Heart left ventricle (tissue), 16 donors: ENCODE measurements around the gene RAB3D. TPM values are rescaled to one million over a fixed set of nuclear protein-coding genes. Genes with fewer than 3 reads are reported as not detected.
A peak's percentile ranks its signal among the peaks of the same experiment; 100 is the strongest.
"Not testable (repeated sequence)": the region's sequence is repeated elsewhere in the genome, so short reads cannot be mapped to it uniquely, and the experiment has no call there.

Experiments
- ATAC-seq, 4 donors: fragments of 200-7000 bp; cut with Tn5 transposase; one replicate each; pipeline ENCODE4 v1.9.1; 2020 to 2022; ENCODE audit warnings: moderate library complexity in 4 of 4, mild to moderate bottlenecking in 3 of 4, moderate number of reproducible peaks in 1 of 4
- DNase-seq, 5 donors: peaks; one replicate each; pipeline ENCODE4 v3.0.0-alpha.2; 2020
- H3K27ac ChIP-seq, 12 donors: fragments of 200-600 bp; sonication (generic) in 4 of 12; one replicate each; pipeline versions ENCODE4 v1.5.0 to v1.8.0; 2016 to 2022; ENCODE audit warnings: mild to moderate bottlenecking in 2 of 12
- H3K27me3 ChIP-seq, 9 donors: fragments of 200-600 bp; sonication (generic) in 2 of 9; one replicate each; pipeline versions ENCODE4 v1.5.1 to v1.8.0; 2016 to 2022; ENCODE audit warnings: mild to moderate bottlenecking in 3 of 9
- H3K36me3 ChIP-seq, 9 donors: fragments of 200-600 bp; sonication (generic) in 2 of 9; one replicate each; pipeline versions ENCODE4 v1.5.0 to v1.8.0; 2018 to 2022; ENCODE audit warnings: mild to moderate bottlenecking in 2 of 9
- H3K4me1 ChIP-seq, 12 donors: fragments of 200-600 bp; sonication (generic) in 4 of 12; one replicate each; pipeline versions ENCODE4 v1.5.0 to v1.8.0; 2016 to 2022; ENCODE audit warnings: mild to moderate bottlenecking in 3 of 12
- H3K4me3 ChIP-seq, 12 donors: fragments of 200-600 bp; sonication (generic) in 4 of 12; one replicate each; pipeline versions ENCODE4 v1.5.0 to v1.8.0; 2017 to 2022; ENCODE audit warnings: mild to moderate bottlenecking in 9 of 12, moderate library complexity in 4 of 12
- H3K9me3 ChIP-seq, 12 donors: fragments of 200-600 bp; sonication (generic) in 4 of 12; one replicate each; pipeline versions ENCODE4 v1.5.0 to v1.8.0; 2016 to 2022; ENCODE audit warnings: mild to moderate bottlenecking in 1 of 12
- POLR2A ChIP-seq, 2 donors: fragments of 450-650 bp; IDR thresholded peaks; one replicate each; pipeline ENCODE4 v1.6.1; 2017; ENCODE audit warnings: antibody characterized with exemption in 2 of 2, mild to moderate bottlenecking in 2 of 2, moderate library complexity in 2 of 2
- WGBS, 4 donors: extraction: QIAGEN DNeasy Blood & Tissue Kit in 2 of 4; methylation state at CpG; one replicate each; pipeline versions ENCODE4 v1.1.5 to v1.1.7; 2013 to 2018; 5-methylcytosine and 5-hydroxymethylcytosine counted together
- intact Hi-C, 10 donors: fragments of 100-400 bp; cut with DNase I; formaldehyde crosslinking; loops; one replicate each; pipeline versions ENCODE4 v1.11.1 to v1.14.2; 2022
- polyA plus RNA-seq, 2 donors: library from polyadenylated mRNA; stranded (reverse); fragments of 200-250 nt; gene quantifications; one replicate each; pipeline ENCODE4 v1.2.3, GENCODE V29; 2013
- total RNA-seq, 9 donors: library from RNA; depleted of rRNA in 2 of 9; stranded (reverse); fragments of >200 nt in 2 of 9; fragmentation: NEBNext Ultra II Directional in 3 of 9; extraction: Animal tissue kit (Norgen Biotek cat#: 25700) in 3 of 9; gene quantifications; one replicate each; pipeline versions ENCODE4 v1.1.0 to v1.2.4, GENCODE V29; 2016 to 2023
- TF ChIP-seq, protein P1 (sequence below), 12 donors: fragments of 200-600 bp; sonication (generic) in 4 of 12; IDR thresholded peaks; one replicate each; pipeline versions ENCODE4 v1.5.0 to v1.8.0; 2018 to 2022; ENCODE audit warnings: antibody characterized with exemption in 12 of 12, mild to moderate bottlenecking in 5 of 12
- donor health status: ischemic (EF 13 %, LVEDD 7.1; RV severe dilation, severe dysfunction).
- donor health status: healthy with polysubstance abuse.
- donor health status: DM: no; HTN: yes; CAD: no.
- donor health status: DM: no; HTN: no; CAD: no.
- donor health status: ischemic (EF 25% LVEDD 6.9; RV normal size, moderate dysfunction).
- donor health status: ischemic (EF 25% LVEDD 5.7; RV mildly dilated, moderate dysfunction).
- donor health status: healthy.
- donor health status: DM: yes; HTN: yes; CAD: no.
- donor health status: ischemic (EF 35%, LVEDD 5.7; RV mildly dilated, moderate dysfunction).
- donor health status: nonischemic (EF 11% LVEDD 7.7; RV severe dilation, severe dysfunction).
- donor health status: DM: yes; HTN: yes; CAD: no.
- donor health status: PGD.
- donor health status: ischemic (EF 29% LVEDD 5.4; RV normal size, mild dysfunction).
- donor health status: nonischemic (EF 23%, LVEDD 6.1; RV moderate dilation, normal function).

RAB3D gene
- total and polyA plus RNA-seq, 11 donors, result 2.5 to 15.1 (median 7.2) TPM

DNA sequence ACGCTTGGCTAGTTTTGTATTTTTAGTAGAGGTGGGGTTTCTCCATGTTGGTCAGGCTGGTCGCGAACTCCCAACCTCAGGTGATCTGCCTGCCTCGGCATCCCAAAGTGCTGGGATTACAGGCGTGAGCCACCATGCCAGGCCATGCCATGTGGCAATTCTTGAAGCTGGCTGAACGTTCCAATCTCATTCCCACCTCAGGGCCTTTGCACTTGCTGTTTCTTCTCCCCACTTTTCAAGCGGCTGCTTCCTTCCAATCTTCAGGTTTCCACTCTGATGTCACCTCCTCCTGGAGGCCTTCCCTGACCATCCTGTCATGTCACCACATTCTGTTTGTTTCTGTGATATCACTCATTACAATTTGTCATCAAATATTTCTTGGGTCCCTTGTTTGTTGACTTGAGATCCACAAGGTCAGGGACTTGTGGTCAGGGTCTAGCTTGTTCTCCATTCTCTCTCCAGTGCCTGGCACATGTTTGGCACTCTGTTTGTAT lies 40.4 kb upstream of the RAB3D start:
- H3K9me3 ChIP-seq, result no peaks in the 10 kb centered on the region
- 93 to 97% (median 95%) methylated on average over 7 of the region's 7 CpGs for WGBS, 4 donors
- DNase-seq (no peak), ATAC-seq (no peak)
- peaks cover 7 to 81% (median 47%) of the 10 kb centered on the region in 12 donors for H3K4me1 ChIP-seq
- peak overlapping the region in 5 of 12 donors; percentile 85 to 89 (median 89) for H3K27ac ChIP-seq
- peaks cover 0 to 7% (median 5%) of the 10 kb centered on the region in 9 donors for H3K36me3 ChIP-seq
- H3K4me3 ChIP-seq, result peak overlapping the region in 4 of 12 donors; percentile 64 to 85 (median 71)
- H3K27me3 ChIP-seq, result peaks cover 0 to 16% (median 3%) of the 10 kb centered on the region in 9 donors
- no peak for TF ChIP-seq POLR2A (IDR thresholded peaks at IDR 0.05)
- TF ChIP-seq, protein P1, sequence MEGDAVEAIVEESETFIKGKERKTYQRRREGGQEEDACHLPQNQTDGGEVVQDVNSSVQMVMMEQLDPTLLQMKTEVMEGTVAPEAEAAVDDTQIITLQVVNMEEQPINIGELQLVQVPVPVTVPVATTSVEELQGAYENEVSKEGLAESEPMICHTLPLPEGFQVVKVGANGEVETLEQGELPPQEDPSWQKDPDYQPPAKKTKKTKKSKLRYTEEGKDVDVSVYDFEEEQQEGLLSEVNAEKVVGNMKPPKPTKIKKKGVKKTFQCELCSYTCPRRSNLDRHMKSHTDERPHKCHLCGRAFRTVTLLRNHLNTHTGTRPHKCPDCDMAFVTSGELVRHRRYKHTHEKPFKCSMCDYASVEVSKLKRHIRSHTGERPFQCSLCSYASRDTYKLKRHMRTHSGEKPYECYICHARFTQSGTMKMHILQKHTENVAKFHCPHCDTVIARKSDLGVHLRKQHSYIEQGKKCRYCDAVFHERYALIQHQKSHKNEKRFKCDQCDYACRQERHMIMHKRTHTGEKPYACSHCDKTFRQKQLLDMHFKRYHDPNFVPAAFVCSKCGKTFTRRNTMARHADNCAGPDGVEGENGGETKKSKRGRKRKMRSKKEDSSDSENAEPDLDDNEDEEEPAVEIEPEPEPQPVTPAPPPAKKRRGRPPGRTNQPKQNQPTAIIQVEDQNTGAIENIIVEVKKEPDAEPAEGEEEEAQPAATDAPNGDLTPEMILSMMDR (IDR thresholded peaks at IDR 0.05), result no peak
- intact Hi-C loops, result loop anchor here (2.0 to 10.0 kb wide), 15 partner anchors 33 to 215 kb away; partner anchors contain the start of genes TSPAN16 (in 7 of the 10), ELAVL3 (in 2 of the 10), ODAD3 (in 2 of the 10) and PRKCSH (in 2 of the 10)

- not testable (repeated sequence) for H3K4me3 ChIP-seq, ATAC-seq, H3K36me3 ChIP-seq, H3K9me3 ChIP-seq, DNase-seq
- 90 to 91% (median 91%) methylated on average over 14 of the region's 14 CpGs for WGBS, 4 donors
- H3K27ac ChIP-seq, result peak overlapping the region in 1 of 12 donors; percentile 20
- H3K27me3 ChIP-seq, result peaks cover 0 to 16% (median 3%) of the 10 kb centered on the region in 9 donors
- intact Hi-C loops, result loop anchor here in 8 of 10 donors (5.0 to 10.0 kb wide), 3 partner anchors 63 to 215 kb away; partner anchors contain the start of genes TSPAN16 (in 6 of the 8) and ZNF627 (in 1 of the 8)
- peaks cover 7 to 82% (median 46%) of the 10 kb centered on the region in 12 donors for H3K4me1 ChIP-seq
These were observed 39.9 kb upstream of the RAB3D start for GRCh38 chr19:11379269-11379845.

GRCh38 chr19:11378319-11379189 lies 39.1 kb upstream of the RAB3D start:
- DNase-seq (peak in 2 of 5 donors; percentile 38 to 64), ATAC-seq (no peak)
- Histone ChIP-seq H3K27me3 (peaks cover 0 to 16% (median 3%) of the 10 kb centered on the region in 9 donors), H3K27ac (peak overlapping the region in 2 of 12 donors; percentile 18 to 97), H3K9me3 (no peaks in the 10 kb centered on the region), H3K36me3 (peaks cover 0 to 7% (median 5%) of the 10 kb centered on the region in 9 donors), H3K4me1 (peaks cover 7 to 82% (median 46%) of the 10 kb centered on the region in 12 donors), H3K4me3 (no peak overlapping the region)
- TF ChIP-seq POLR2A (IDR thresholded peaks at IDR 0.05), result no peak
- TF ChIP-seq, protein P1 (IDR thresholded peaks at IDR 0.05), result peak; percentile 24 to 62 (median 46)
- intact Hi-C loops, result loop anchor here in 8 of 10 donors (5.0 to 10.0 kb wide), 3 partner anchors 64 to 216 kb away; partner anchors contain the start of genes TSPAN16 (in 6 of the 8) and ZNF627 (in 1 of the 8)
- 52 to 67% (median 55%) methylated on average over 3 to 8 of the region's 8 CpGs for WGBS, 4 donors

DNA sequence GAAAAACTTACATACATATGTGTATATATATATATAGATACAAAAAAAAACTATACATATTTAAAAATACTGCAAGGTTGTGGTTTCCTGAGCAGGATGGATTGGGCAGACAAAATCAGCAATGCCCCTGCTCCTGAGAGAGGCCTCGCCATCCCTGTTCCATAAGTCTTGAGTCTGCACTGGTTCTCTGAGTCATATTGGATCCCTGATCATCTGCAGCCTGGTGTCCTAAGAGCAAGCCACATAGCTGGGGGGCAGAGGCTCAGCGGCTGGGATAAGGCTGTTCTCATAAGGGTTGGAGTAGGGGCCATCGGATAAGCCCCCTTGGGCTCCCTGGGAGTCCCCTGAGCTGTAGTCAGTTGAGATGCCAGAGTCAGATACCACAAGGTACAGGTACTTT lies 38.3 kb upstream of the RAB3D start:
- peaks cover 7 to 75% (median 39%) of the 10 kb centered on the region in 12 donors for H3K4me1 ChIP-seq
- peak overlapping the region in 3 of 12 donors; percentile 24 to 97 (median 97) for H3K27ac ChIP-seq
- ATAC-seq, result no peak
- intact Hi-C loops, result loop anchor here in 8 of 10 donors (5.0 to 10.0 kb wide), 3 partner anchors 65 to 217 kb away; partner anchors contain the start of genes TSPAN16 (in 6 of the 8) and ZNF627 (in 1 of the 8)
- H3K9me3 ChIP-seq, result no peaks in the 10 kb centered on the region
- H3K36me3 ChIP-seq, result peaks cover 0 to 7% (median 5%) of the 10 kb centered on the region in 9 donors
- no peak for DNase-seq
- H3K27me3 ChIP-seq, result peaks cover 0 to 9% (median 0%) of the 10 kb centered on the region in 9 donors
- no peak overlapping the region for H3K4me3 ChIP-seq
- WGBS, 4 donors, result 93 to 100% (median 98%) methylated on average over 3 of the region's 3 CpGs
- TF ChIP-seq POLR2A (IDR thresholded peaks at IDR 0.05), result no peak
- TF ChIP-seq, protein P1 (IDR thresholded peaks at IDR 0.05), result no peak
